Astrocyte (in vitro differentiated cells and primary cell): ENCODE measurements around the gene ROR1. TPM values are rescaled to one million over a fixed set of nuclear protein-coding genes. Genes with fewer than 3 reads are reported as not detected.
A peak's percentile ranks its signal among the peaks of the same experiment; 100 is the strongest.

Experiments used
- DNase-seq: peaks from one replicate; pipeline ENCODE4 v3.0.0-alpha.2; 2010; ENCODE audit warnings: low read depth
- FAIRE-seq: peaks from 2 replicates; lab custom pipeline; 2011; peaks lifted over from hg19 to GRCh38; lab: Jason Lieb, UNC
- H2AFZ ChIP-seq: 2 replicates; pipeline ENCODE4 v1.6.0; 2012; ENCODE audit warnings: low read depth, low read length, inconsistent platforms
- H3K27ac ChIP-seq: 2 replicates; pipeline ENCODE4 v1.5.1; 2011; ENCODE audit warnings: low read depth, low read length, inconsistent platforms
- H3K27me3 ChIP-seq: 2 replicates; pipeline ENCODE4 v1.6.0; 2011; ENCODE audit warnings: low read length, inconsistent platforms; ENCODE audit not compliant: insufficient read depth
- H3K36me3 ChIP-seq: 2 replicates; pipeline ENCODE4 v1.5.1; 2011; ENCODE audit warnings: low read length, inconsistent platforms; ENCODE audit not compliant: insufficient read depth
- H3K4me1 ChIP-seq: 2 replicates; pipeline ENCODE4 v1.5.1; 2011; ENCODE audit warnings: low read length, inconsistent platforms; ENCODE audit not compliant: insufficient read depth
- H3K4me2 ChIP-seq: 2 replicates; pipeline ENCODE4 v1.6.0; 2012; ENCODE audit warnings: low read length, inconsistent platforms
- H3K4me3 ChIP-seq: 2 replicates; pipeline ENCODE4 v1.5.1; 2011; ENCODE audit warnings: low read depth, mild to moderate bottlenecking, low read length, inconsistent platforms; ENCODE audit not compliant: insufficient read depth
- H3K79me2 ChIP-seq: 2 replicates; pipeline ENCODE4 v1.6.0; 2012; ENCODE audit warnings: mild to moderate bottlenecking, low read length, inconsistent platforms; ENCODE audit not compliant: insufficient read depth
- H3K9ac ChIP-seq: 2 replicates; pipeline ENCODE4 v1.6.0; 2012; ENCODE audit warnings: mild to moderate bottlenecking, low read length, inconsistent platforms
- H3K9me3 ChIP-seq: 2 replicates; pipeline ENCODE4 v1.5.1; 2012; ENCODE audit warnings: low read depth, mild to moderate bottlenecking, low read length, inconsistent platforms; ENCODE audit not compliant: insufficient read depth
- H4K20me1 ChIP-seq: 2 replicates; pipeline ENCODE4 v1.6.0; 2012; ENCODE audit warnings: low read length, inconsistent platforms; ENCODE audit not compliant: insufficient read depth
- H3K27ac Mint-ChIP-seq: one replicate; pipeline ENCODE4 v1.8.0; 2021; ENCODE audit warnings: mild to moderate bottlenecking, mixed read lengths; ENCODE audit not compliant: unreplicated experiment
- H3K27me3 Mint-ChIP-seq: one replicate; pipeline ENCODE4 v1.8.0; 2021; ENCODE audit warnings: low read depth, mixed read lengths; ENCODE audit not compliant: unreplicated experiment
- H3K36me3 Mint-ChIP-seq: one replicate; pipeline ENCODE4 v1.8.0; 2021; ENCODE audit warnings: low read depth, mixed read lengths; ENCODE audit not compliant: unreplicated experiment
- H3K4me1 Mint-ChIP-seq: one replicate; pipeline ENCODE4 v1.8.0; 2021; ENCODE audit warnings: low read depth, mixed read lengths; ENCODE audit not compliant: unreplicated experiment
- H3K4me3 Mint-ChIP-seq: one replicate; pipeline ENCODE4 v1.8.0; 2021; ENCODE audit warnings: mild to moderate bottlenecking, moderate library complexity, mixed read lengths; ENCODE audit not compliant: unreplicated experiment
- H3K9me3 Mint-ChIP-seq: one replicate; pipeline ENCODE4 v1.8.0; 2021; ENCODE audit warnings: mild to moderate bottlenecking, mixed read lengths; ENCODE audit not compliant: unreplicated experiment
- EZH2 ChIP-seq: IDR thresholded peaks from 2 replicates; pipeline ENCODE4 v1.6.1; 2012; ENCODE audit warnings: mild to moderate bottlenecking, low read length, inconsistent platforms; ENCODE audit not compliant: insufficient read depth
- total RNA-seq: library from RNA; stranded (reverse); gene quantifications from 2 replicates; pipeline ENCODE4 v1.2.1, GENCODE V29; 2021
- TF ChIP-seq, protein P1 (sequence below): IDR thresholded peaks from 2 replicates; pipeline ENCODE4 v1.5.1; 2011; ENCODE audit warnings: low read depth, mild to moderate bottlenecking, inconsistent platforms, low read length, moderate library complexity; ENCODE audit not compliant: insufficient read depth

The ROR1 gene
- total RNA-seq, 1 donor from 2014 or later = 38.3 TPM

DNA sequence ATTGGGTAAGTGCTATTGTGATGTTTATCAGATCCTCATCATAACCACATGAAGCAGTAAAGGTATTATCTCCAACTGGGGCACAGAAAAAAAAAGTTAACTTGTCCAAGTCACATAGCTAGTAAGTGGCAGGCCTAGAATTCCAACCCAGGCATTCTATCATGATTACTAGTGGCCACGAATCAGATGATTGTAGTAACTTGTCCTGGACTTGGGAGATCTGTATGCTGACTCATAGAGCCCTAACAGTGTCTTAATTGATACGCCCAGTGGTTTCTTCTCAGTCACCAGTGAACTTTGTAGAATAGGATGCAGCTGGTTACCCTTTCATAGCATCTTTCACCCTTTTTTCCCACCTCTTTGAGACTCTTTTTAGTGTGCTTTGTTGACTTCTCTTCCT is 338.5 kb downstream of the ROR1 start:
- H3K36me3 ChIP-seq = no peaks in the 10 kb centered on the region
- no peak overlapping the region for H3K4me3 Mint-ChIP-seq
- H3K9me3 ChIP-seq = no peaks in the 10 kb centered on the region
- no peaks in the 10 kb centered on the region for H3K9me3 Mint-ChIP-seq
- peaks cover 8% of the 10 kb centered on the region for H3K4me1 ChIP-seq
- peak overlapping the region; percentile 4 for H3K4me2 ChIP-seq
- no peak overlapping the region for H3K9ac ChIP-seq
- peak; percentile 41 for FAIRE-seq
- DNase-seq = peak; percentile 78
- no peak overlapping the region for H3K27ac ChIP-seq
- no peaks in the 10 kb centered on the region for H3K27me3 ChIP-seq
- H3K27ac Mint-ChIP-seq = peak overlapping the region; percentile 50
- no peak overlapping the region for H3K4me3 ChIP-seq
- H3K4me1 Mint-ChIP-seq = peaks cover 33% of the 10 kb centered on the region
- H3K79me2 ChIP-seq = no peaks in the 10 kb centered on the region
- TF ChIP-seq, protein P1, sequence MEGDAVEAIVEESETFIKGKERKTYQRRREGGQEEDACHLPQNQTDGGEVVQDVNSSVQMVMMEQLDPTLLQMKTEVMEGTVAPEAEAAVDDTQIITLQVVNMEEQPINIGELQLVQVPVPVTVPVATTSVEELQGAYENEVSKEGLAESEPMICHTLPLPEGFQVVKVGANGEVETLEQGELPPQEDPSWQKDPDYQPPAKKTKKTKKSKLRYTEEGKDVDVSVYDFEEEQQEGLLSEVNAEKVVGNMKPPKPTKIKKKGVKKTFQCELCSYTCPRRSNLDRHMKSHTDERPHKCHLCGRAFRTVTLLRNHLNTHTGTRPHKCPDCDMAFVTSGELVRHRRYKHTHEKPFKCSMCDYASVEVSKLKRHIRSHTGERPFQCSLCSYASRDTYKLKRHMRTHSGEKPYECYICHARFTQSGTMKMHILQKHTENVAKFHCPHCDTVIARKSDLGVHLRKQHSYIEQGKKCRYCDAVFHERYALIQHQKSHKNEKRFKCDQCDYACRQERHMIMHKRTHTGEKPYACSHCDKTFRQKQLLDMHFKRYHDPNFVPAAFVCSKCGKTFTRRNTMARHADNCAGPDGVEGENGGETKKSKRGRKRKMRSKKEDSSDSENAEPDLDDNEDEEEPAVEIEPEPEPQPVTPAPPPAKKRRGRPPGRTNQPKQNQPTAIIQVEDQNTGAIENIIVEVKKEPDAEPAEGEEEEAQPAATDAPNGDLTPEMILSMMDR = no peak
- TF ChIP-seq EZH2 = no peak
- no peaks in the 10 kb centered on the region for H4K20me1 ChIP-seq
- H3K27me3 Mint-ChIP-seq = no peaks in the 10 kb centered on the region
- H2AFZ ChIP-seq = no peak overlapping the region
- H3K36me3 Mint-ChIP-seq = no peaks in the 10 kb centered on the region

DNA sequence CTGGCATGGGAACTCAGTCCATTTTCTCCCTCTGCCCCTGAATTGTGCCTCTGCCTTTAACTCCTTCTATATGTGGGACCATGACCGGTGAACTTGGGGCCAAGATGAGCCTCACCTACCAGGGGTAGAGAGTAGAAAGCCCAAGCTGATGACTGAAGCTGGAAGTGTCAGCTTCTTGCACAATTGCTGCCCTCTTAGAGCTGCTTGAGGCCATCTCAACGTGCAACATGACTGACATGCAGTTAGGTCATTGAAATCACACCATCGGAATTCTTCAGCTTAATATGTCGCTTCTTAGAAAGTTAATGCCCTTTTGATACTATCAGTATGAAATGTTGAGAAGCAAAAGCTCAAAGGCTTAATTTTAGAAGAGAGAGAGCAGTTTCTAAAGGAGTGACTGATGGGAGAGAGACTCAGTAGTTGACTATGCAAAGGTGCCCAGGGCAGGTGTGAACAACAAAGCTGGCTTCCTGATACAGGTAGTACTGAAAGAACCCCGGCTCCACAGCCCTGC is 340.3 kb downstream of the ROR1 start:
- H2AFZ ChIP-seq = no peak overlapping the region
- H3K36me3 Mint-ChIP-seq = no peaks in the 10 kb centered on the region
- H3K4me2 ChIP-seq = no peak overlapping the region
- H3K9me3 Mint-ChIP-seq = no peaks in the 10 kb centered on the region
- no peak overlapping the region for H3K27ac Mint-ChIP-seq
- no peaks in the 10 kb centered on the region for H4K20me1 ChIP-seq
- no peak for DNase-seq
- peaks cover 8% of the 10 kb centered on the region for H3K4me1 ChIP-seq
- no peak for FAIRE-seq
- no peak for TF ChIP-seq EZH2
- TF ChIP-seq, protein P1 = no peak
- H3K27ac ChIP-seq = no peak overlapping the region
- H3K4me3 ChIP-seq = no peak overlapping the region
- H3K36me3 ChIP-seq = no peaks in the 10 kb centered on the region
- peaks cover 33% of the 10 kb centered on the region for H3K4me1 Mint-ChIP-seq
- no peak overlapping the region for H3K4me3 Mint-ChIP-seq
- H3K9ac ChIP-seq = no peak overlapping the region
- H3K79me2 ChIP-seq = no peaks in the 10 kb centered on the region
- H3K9me3 ChIP-seq = no peaks in the 10 kb centered on the region
- H3K27me3 ChIP-seq = no peaks in the 10 kb centered on the region
- H3K27me3 Mint-ChIP-seq = no peaks in the 10 kb centered on the region

DNA sequence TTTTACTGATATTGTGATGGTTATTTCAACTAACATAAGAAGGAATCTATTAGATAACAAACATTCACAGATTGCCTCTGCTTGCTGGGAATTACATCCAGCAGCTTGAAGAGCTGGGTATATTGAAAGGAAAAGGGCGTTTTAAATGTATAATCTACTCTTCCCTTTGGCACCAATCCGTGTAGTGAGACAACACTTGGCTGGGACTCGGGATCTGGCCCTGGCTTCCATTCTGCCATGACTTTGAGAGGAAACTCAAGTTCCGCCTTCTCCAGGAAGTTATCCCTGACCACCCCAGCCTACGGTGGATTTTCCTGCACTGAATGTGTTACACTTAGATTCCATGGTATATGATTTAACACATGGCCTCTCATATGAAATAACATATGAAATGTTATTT is 342.7 kb downstream of the ROR1 start:
- H3K9me3 Mint-ChIP-seq = no peaks in the 10 kb centered on the region
- no peak overlapping the region for H3K4me3 Mint-ChIP-seq
- Histone ChIP-seq H3K36me3 (no peaks in the 10 kb centered on the region), H4K20me1 (no peaks in the 10 kb centered on the region), H3K9ac (no peak overlapping the region), H3K79me2 (no peaks in the 10 kb centered on the region), H3K4me1 (peaks cover 7% of the 10 kb centered on the region), H3K9me3 (no peaks in the 10 kb centered on the region), H3K4me3 (no peak overlapping the region), H3K4me2 (no peak overlapping the region), H3K27ac (no peak overlapping the region), H3K27me3 (no peaks in the 10 kb centered on the region), H2AFZ (no peak overlapping the region)
- no peaks in the 10 kb centered on the region for H3K36me3 Mint-ChIP-seq
- DNase-seq (no peak), FAIRE-seq (no peak)
- TF ChIP-seq, protein P1 = no peak
- TF ChIP-seq EZH2 = no peak
- H3K4me1 Mint-ChIP-seq = peaks cover 23% of the 10 kb centered on the region
- no peaks in the 10 kb centered on the region for H3K27me3 Mint-ChIP-seq
- H3K27ac Mint-ChIP-seq = no peak overlapping the region
